Inflammatory macrophage (primary cell): ENCODE results near the gene HOXB7.

Source experiments
- DNase-seq, 2 donors: peaks; one replicate each; pipeline ENCODE4 v3.0.0-alpha.2; 2020 to 2022

Gene HOXB7

GRCh38 chr17:48565925-48566710 lies 44.7 kb downstream of the HOXB7 start:
- no peak for DNase-seq

- no peak for DNase-seq
Measured at GRCh38 chr17:48565022-48565554, 45.7 kb downstream of the HOXB7 start.

- DNase-seq: no peak
Measured at GRCh38 chr17:48564188-48565021, 46.4 kb downstream of the HOXB7 start.

- DNase-seq: no peak
Measured at GRCh38 chr17:48563867-48564187, 47.0 kb downstream of the HOXB7 start.

- DNase-seq: no peak
Measured at GRCh38 chr17:48563385-48563838, 47.4 kb downstream of the HOXB7 start.

- DNase-seq: no peak
Measured at GRCh38 chr17:48562934-48563333, 47.9 kb downstream of the HOXB7 start.

GRCh38 chr17:48561884-48562810 lies 48.7 kb downstream of the HOXB7 start:
- no peak for DNase-seq

- no peak for DNase-seq
Measured at GRCh38 chr17:48559840-48560817, 50.7 kb downstream of the HOXB7 start.

- DNase-seq: no peak
Measured at GRCh38 chr17:48559122-48559839, 51.5 kb downstream of the HOXB7 start.

GRCh38 chr17:48558831-48559121 lies 52.0 kb downstream of the HOXB7 start:
- DNase-seq: no peak

- DNase-seq: no peak
Measured at GRCh38 chr17:48558057-48558830, 52.6 kb downstream of the HOXB7 start.
